Measurements from ENCODE around the gene LGI2.
"Not testable (repeated sequence)": the region's sequence is repeated elsewhere in the genome, so short reads cannot be mapped to it uniquely, and the experiment has no call there.

The LGI2 gene

GRCh38 chr4:25030277-25031076 is at the start of gene LGI2:
LGI2 (minus strand) TSS chr4:25030946; CDS start chr4:25030693, 253 bp downstream.
- intact Hi-C loops (cut with micrococcal nuclease) = no loop called here
- H3K27ac Mint-ChIP-seq = no peak within 1 kb of the TSS
- peaks cover 83% of the 10 kb centered on the region for H3K27me3 Mint-ChIP-seq
- no peaks in the 10 kb centered on the region for H3K36me3 Mint-ChIP-seq (ENCODE audit: low read depth)
- H3K9me3 Mint-ChIP-seq = peaks cover 6% of the 10 kb centered on the region
- H3K4me3 Mint-ChIP-seq = no peak within 1 kb of the TSS
- no peaks in the 10 kb centered on the region for H3K4me1 Mint-ChIP-seq (ENCODE audit: low read depth)

- intact Hi-C loops (cut with micrococcal nuclease) = no loop called here
- Mint-ChIP-seq H3K36me3 (ENCODE audit: low read depth) (no peaks in the 10 kb centered on the region), H3K9me3 (no peaks in the 10 kb centered on the region), H3K27me3 (peaks cover 4% of the 10 kb centered on the region), H3K4me3 (no peak overlapping the region), H3K4me1 (ENCODE audit: low read depth) (no peaks in the 10 kb centered on the region), H3K27ac (no peak overlapping the region)
Measured at GRCh38 chr4:25078523-25078922, 47.8 kb upstream of the LGI2 start.

GRCh38 chr4:25076625-25077398 is 46.1 kb upstream of the LGI2 start:
- H3K27ac Mint-ChIP-seq = no peak overlapping the region
- peaks cover 4% of the 10 kb centered on the region for H3K27me3 Mint-ChIP-seq
- no peaks in the 10 kb centered on the region for H3K9me3 Mint-ChIP-seq
- intact Hi-C loops (cut with micrococcal nuclease) = no loop called here
- no peaks in the 10 kb centered on the region for H3K36me3 Mint-ChIP-seq (ENCODE audit: low read depth)
- no peaks in the 10 kb centered on the region for H3K4me1 Mint-ChIP-seq (ENCODE audit: low read depth)
- no peak overlapping the region for H3K4me3 Mint-ChIP-seq

- peaks cover 4% of the 10 kb centered on the region for H3K27me3 Mint-ChIP-seq
- H3K9me3 Mint-ChIP-seq = no peaks in the 10 kb centered on the region
- intact Hi-C loops (cut with micrococcal nuclease) = no loop called here
- H3K4me1 Mint-ChIP-seq (ENCODE audit: low read depth) = no peaks in the 10 kb centered on the region
- no peak overlapping the region for H3K27ac Mint-ChIP-seq
- no peak overlapping the region for H3K4me3 Mint-ChIP-seq
- no peaks in the 10 kb centered on the region for H3K36me3 Mint-ChIP-seq (ENCODE audit: low read depth)
Measured at GRCh38 chr4:25075851-25076250, 45.1 kb upstream of the LGI2 start.

GRCh38 chr4:25075129-25075528 is 44.4 kb upstream of the LGI2 start:
- H3K4me3 Mint-ChIP-seq = no peak overlapping the region
- no peak overlapping the region for H3K27ac Mint-ChIP-seq
- no peaks in the 10 kb centered on the region for H3K36me3 Mint-ChIP-seq (ENCODE audit: low read depth)
- no peaks in the 10 kb centered on the region for H3K4me1 Mint-ChIP-seq (ENCODE audit: low read depth)
- H3K9me3 Mint-ChIP-seq = no peaks in the 10 kb centered on the region
- intact Hi-C loops (cut with micrococcal nuclease) = no loop called here
- peaks cover 4% of the 10 kb centered on the region for H3K27me3 Mint-ChIP-seq

GRCh38 chr4:25070545-25070944 is 39.8 kb upstream of the LGI2 start:
- intact Hi-C loops (cut with micrococcal nuclease) = no loop called here
- H3K9me3 Mint-ChIP-seq = no peaks in the 10 kb centered on the region
- H3K4me3 Mint-ChIP-seq = no peak overlapping the region
- no peak overlapping the region for H3K27ac Mint-ChIP-seq
- no peaks in the 10 kb centered on the region for H3K36me3 Mint-ChIP-seq (ENCODE audit: low read depth)
- peaks cover 1% of the 10 kb centered on the region for H3K27me3 Mint-ChIP-seq
- no peaks in the 10 kb centered on the region for H3K4me1 Mint-ChIP-seq (ENCODE audit: low read depth)

GRCh38 chr4:25069014-25069413 is 38.3 kb upstream of the LGI2 start:
- intact Hi-C loops (cut with micrococcal nuclease) = no loop called here
- Mint-ChIP-seq H3K4me1 (ENCODE audit: low read depth) (no peaks in the 10 kb centered on the region), H3K9me3 (no peaks in the 10 kb centered on the region), H3K36me3 (ENCODE audit: low read depth) (no peaks in the 10 kb centered on the region), H3K27ac (no peak overlapping the region), H3K4me3 (no peak overlapping the region), H3K27me3 (peaks cover 1% of the 10 kb centered on the region)

GRCh38 chr4:25068386-25068785 is 37.6 kb upstream of the LGI2 start:
- H3K4me3 Mint-ChIP-seq = no peak overlapping the region
- H3K9me3 Mint-ChIP-seq = no peaks in the 10 kb centered on the region
- intact Hi-C loops (cut with micrococcal nuclease) = no loop called here

GRCh38 chr4:25065932-25066590 is 35.3 kb upstream of the LGI2 start:
- Mint-ChIP-seq H3K4me1 (ENCODE audit: low read depth) (no peaks in the 10 kb centered on the region), H3K9me3 (no peaks in the 10 kb centered on the region), H3K27me3 (no peaks in the 10 kb centered on the region), H3K4me3 (no peak overlapping the region), H3K27ac (no peak overlapping the region), H3K36me3 (ENCODE audit: low read depth) (no peaks in the 10 kb centered on the region)
- intact Hi-C loops (cut with micrococcal nuclease) = no loop called here

More at GRCh38 chr4:25068386-25068785, 37.6 kb upstream of the LGI2 start:
- Mint-ChIP-seq H3K27me3 (peaks cover 1% of the 10 kb centered on the region), H3K4me1 (ENCODE audit: low read depth) (no peaks in the 10 kb centered on the region), H3K27ac (no peak overlapping the region), H3K36me3 (ENCODE audit: low read depth) (no peaks in the 10 kb centered on the region)

- no peaks in the 10 kb centered on the region for H3K27me3 Mint-ChIP-seq
- intact Hi-C loops (cut with micrococcal nuclease) = no loop called here
- H3K9me3 Mint-ChIP-seq = no peaks in the 10 kb centered on the region
- H3K27ac Mint-ChIP-seq = no peak overlapping the region
- H3K4me3 Mint-ChIP-seq = no peak overlapping the region
- H3K36me3 Mint-ChIP-seq (ENCODE audit: low read depth) = no peaks in the 10 kb centered on the region
- no peaks in the 10 kb centered on the region for H3K4me1 Mint-ChIP-seq (ENCODE audit: low read depth)
Measured at GRCh38 chr4:25065431-25065858, 34.7 kb upstream of the LGI2 start.

GRCh38 chr4:25064447-25064846 is 33.7 kb upstream of the LGI2 start:
- H3K4me3 Mint-ChIP-seq; H3K9me3 Mint-ChIP-seq; H3K36me3 Mint-ChIP-seq (ENCODE audit: low read depth); intact Hi-C loops (cut with micrococcal nuclease); H3K4me1 Mint-ChIP-seq (ENCODE audit: low read depth); H3K27ac Mint-ChIP-seq; H3K27me3 Mint-ChIP-seq: not testable (repeated sequence)

GRCh38 chr4:25063116-25063515 is 32.4 kb upstream of the LGI2 start:
- no peaks in the 10 kb centered on the region for H3K36me3 Mint-ChIP-seq (ENCODE audit: low read depth)
- no peaks in the 10 kb centered on the region for H3K27me3 Mint-ChIP-seq
- H3K4me3 Mint-ChIP-seq = no peak overlapping the region

GRCh38 chr4:25062098-25062497 is 31.4 kb upstream of the LGI2 start:
- Mint-ChIP-seq H3K36me3 (ENCODE audit: low read depth) (no peaks in the 10 kb centered on the region), H3K4me1 (ENCODE audit: low read depth) (no peaks in the 10 kb centered on the region), H3K27me3 (peaks cover under 1% of the 10 kb centered on the region), H3K9me3 (no peaks in the 10 kb centered on the region), H3K4me3 (no peak overlapping the region), H3K27ac (no peak overlapping the region)
- intact Hi-C loops (cut with micrococcal nuclease) = no loop called here

More at GRCh38 chr4:25063116-25063515, 32.4 kb upstream of the LGI2 start:
- intact Hi-C loops (cut with micrococcal nuclease) = no loop called here
- no peaks in the 10 kb centered on the region for H3K4me1 Mint-ChIP-seq (ENCODE audit: low read depth)
- H3K9me3 Mint-ChIP-seq = no peaks in the 10 kb centered on the region
- no peak overlapping the region for H3K27ac Mint-ChIP-seq

GRCh38 chr4:25061602-25062001 is 30.9 kb upstream of the LGI2 start:
- Mint-ChIP-seq H3K27ac (no peak overlapping the region), H3K9me3 (no peaks in the 10 kb centered on the region), H3K4me1 (ENCODE audit: low read depth) (no peaks in the 10 kb centered on the region), H3K27me3 (peaks cover 3% of the 10 kb centered on the region), H3K36me3 (ENCODE audit: low read depth) (no peaks in the 10 kb centered on the region), H3K4me3 (no peak overlapping the region)
- intact Hi-C loops (cut with micrococcal nuclease) = no loop called here

Data from dendritic cell treated with granulocyte-macrophage colony-stimulating factor and Interleukin-4, amounts not matched to agents 40 ng/mL and 50 ng/mL, for 4 days (primary cell).